GM23248 (cell line): Measurements from ENCODE around the gene SRC. TPM values are rescaled to one million over a fixed set of nuclear protein-coding genes. Genes with fewer than 3 reads are reported as not detected.
A peak's percentile ranks its signal among the peaks of the same experiment; 100 is the strongest.

Experiments
- DNase-seq: peaks from one replicate; pipeline ENCODE4 v3.0.0-alpha.2; 2015
- H2AFZ ChIP-seq: fragments of 200-600 bp; sonication (generic); 2 replicates; pipeline ENCODE4 v1.6.1; 2016; ENCODE audit warnings: antibody characterized with exemption
- H3F3A ChIP-seq: fragments of 200-600 bp; sonication (generic); 2 replicates; pipeline ENCODE4 v1.6.1; 2016; ENCODE audit warnings: mild to moderate bottlenecking, antibody characterized with exemption, mixed run types; ENCODE audit not compliant: insufficient read depth
- H3K27ac ChIP-seq: fragments of 200-600 bp; sonication (generic); 2 replicates; pipeline ENCODE4 v1.5.1; 2016; ENCODE audit warnings: mild to moderate bottlenecking
- H3K27me3 ChIP-seq: fragments of 200-600 bp; sonication (generic); replicated peaks from 2 replicates; pipeline ENCODE4 v1.6.1; 2016; ENCODE audit warnings: mild to moderate bottlenecking; ENCODE audit not compliant: insufficient read depth
- H3K36me3 ChIP-seq: fragments of 200-600 bp; sonication (generic); 2 replicates; pipeline ENCODE4 v1.6.1; 2016; ENCODE audit warnings: low read depth, mild to moderate bottlenecking
- H3K4me1 ChIP-seq: fragments of 200-600 bp; sonication (generic); 2 replicates; pipeline ENCODE4 v1.6.1; 2016; ENCODE audit warnings: mild to moderate bottlenecking; ENCODE audit not compliant: insufficient read depth
- H3K4me2 ChIP-seq: fragments of 200-600 bp; sonication (generic); one replicate; pipeline ENCODE4 v1.6.1; 2016; ENCODE audit warnings: mild to moderate bottlenecking; ENCODE audit not compliant: unreplicated experiment
- H3K4me3 ChIP-seq: fragments of 200-600 bp; sonication (generic); 2 replicates; pipeline ENCODE4 v1.5.1; 2016; ENCODE audit warnings: mild to moderate bottlenecking
- H3K79me2 ChIP-seq: fragments of 200-600 bp; sonication (generic); 2 replicates; pipeline ENCODE4 v1.6.1; 2016; ENCODE audit warnings: mild to moderate bottlenecking; ENCODE audit not compliant: insufficient read depth
- H3K9ac ChIP-seq: fragments of 200-600 bp; sonication (generic); 2 replicates; pipeline ENCODE4 v1.6.1; 2016; ENCODE audit warnings: mild to moderate bottlenecking
- H3K9me2 ChIP-seq: fragments of 200-600 bp; sonication (generic); 2 replicates; pipeline ENCODE4 v1.6.1; 2016; ENCODE audit warnings: mixed run types, mild to moderate bottlenecking, moderate library complexity; ENCODE audit not compliant: insufficient read depth
- H3K9me3 ChIP-seq: fragments of 200-600 bp; sonication (generic); one replicate; pipeline ENCODE4 v1.6.1; 2017; ENCODE audit warnings: low read depth
- H4K20me1 ChIP-seq: fragments of 200-600 bp; sonication (generic); 2 replicates; pipeline ENCODE4 v1.6.0; 2016; ENCODE audit not compliant: insufficient read depth
- EZH2 ChIP-seq: fragments of 200-600 bp; sonication (generic); IDR thresholded peaks from 2 replicates; pipeline ENCODE4 v1.6.1; 2018; ENCODE audit warnings: antibody characterized with exemption, mild to moderate bottlenecking; ENCODE audit not compliant: insufficient read depth, poor library complexity, severe bottlenecking
- EZH2phosphoT487 ChIP-seq: fragments of 200-600 bp; sonication (generic); IDR thresholded peaks from 2 replicates; pipeline ENCODE4 v1.6.1; 2018; ENCODE audit warnings: antibody characterized with exemption, moderate library complexity, mild to moderate bottlenecking, low read depth; ENCODE audit not compliant: insufficient read depth
- WGBS, 2 experiments: methylation state at CpG; one replicate each; pipeline ENCODE4 v1.1.6; 2015 to 2017; ENCODE audit warnings: low lambda C conversion rate in 2 of 2, low coverage in 1 of 2; ENCODE audit errors: missing lambda C conversion rate in 2 of 2; 5-methylcytosine and 5-hydroxymethylcytosine counted together
- in situ Hi-C: fragments of 300-500 bp; cut with MboI; formaldehyde crosslinking; loops from 2 replicates; pipeline ENCODE4 v1.15.0; 2020
- polyA plus RNA-seq: library from polyadenylated mRNA; unstranded; fragments of >200 nt; fragmentation: Nextera tagmentation; extraction: Ambion mirVana; gene quantifications from 2 replicates; pipeline ENCODE4 v1.2.1, GENCODE V29; 2016
- total RNA-seq: library from RNA; depleted of rRNA; stranded (reverse); fragments of >200 nt; shearing (Covaris generic); gene quantifications from 2 replicates; pipeline ENCODE4 v1.2.3, GENCODE V29; 2014

Gene SRC
- total and polyA plus RNA-seq, 2 experiments from 2014 or later = 17.0 to 28.6 TPM

- Histone ChIP-seq H3K9me2 (no peaks in the 10 kb centered on the region), H3K27me3 (no peaks in the 10 kb centered on the region), H3K4me2 (no peak overlapping the region), H3F3A (peaks cover 20% of the 10 kb centered on the region; the same call in 1 of the 2 replicates), H3K27ac (peak overlapping the region; percentile 40; the same call in 1 of the 2 replicates), H3K4me1 (peaks cover 24% of the 10 kb centered on the region; the same call in 1 of the 2 replicates), H3K79me2 (peaks cover 68% of the 10 kb centered on the region), H3K9me3 (no peaks in the 10 kb centered on the region), H3K36me3 (no peaks in the 10 kb centered on the region), H2AFZ (no peak overlapping the region), H4K20me1 (no peaks in the 10 kb centered on the region), H3K9ac (peak overlapping the region; percentile 22; the same call in 1 of the 2 replicates), H3K4me3 (no peak overlapping the region)
- peak; percentile 49 for DNase-seq
- in situ Hi-C loops = no loop called here
- TF ChIP-seq EZH2phosphoT487 (no peak), EZH2 (no peak)
- WGBS, 2 experiments = 49 to 52% methylated on average over 11 of the region's 11 CpGs
Observed at GRCh38 chr20:37347891-37348791, 2.2 kb downstream of the SRC start.

- TF ChIP-seq EZH2phosphoT487 (no peak), EZH2 (no peak)
- no peak overlapping the region for H3K4me2 ChIP-seq
- whole genome bisulfite sequencing, 2 experiments = 82 to 87% methylated on average over 7 of the region's 7 CpGs
- no peaks in the 10 kb centered on the region for H3K27me3 ChIP-seq
- H3K36me3 ChIP-seq = 0 out of 2 replicates have a peak, but pooled peaks cover 3% of the 10 kb centered on the region
- no peak overlapping the region for H3K4me3 ChIP-seq
- peaks cover 76% of the 10 kb centered on the region for H3K79me2 ChIP-seq
- H2AFZ ChIP-seq = no peak overlapping the region
- H3K27ac ChIP-seq = peak overlapping the region; percentile 46; the same call in 1 of the 2 replicates
- H3K9me2 ChIP-seq = no peaks in the 10 kb centered on the region
- H4K20me1 ChIP-seq = no peaks in the 10 kb centered on the region
- peaks cover 20% of the 10 kb centered on the region; the same call in 1 of the 2 replicates for H3F3A ChIP-seq
- no peak for DNase-seq
- in situ Hi-C loops = no loop called here
- no peaks in the 10 kb centered on the region for H3K9me3 ChIP-seq
- 0 out of 2 replicates have a peak overlapping the region, but pooled peaks have one; percentile 22 for H3K9ac ChIP-seq
- peaks cover 24% of the 10 kb centered on the region; the same call in 1 of the 2 replicates for H3K4me1 ChIP-seq
Observed at GRCh38 chr20:37348792-37349516, 3.0 kb downstream of the SRC start.

GRCh38 chr20:37349517-37350491 lies 3.9 kb downstream of the SRC start:
- 0 out of 2 replicates have a peak, but pooled peaks cover 4% of the 10 kb centered on the region for H3K36me3 ChIP-seq
- WGBS, 2 experiments = 50 to 54% methylated on average over 16 of the region's 16 CpGs
- H3K79me2 ChIP-seq = peaks cover 85% of the 10 kb centered on the region
- no peaks in the 10 kb centered on the region for H4K20me1 ChIP-seq
- TF ChIP-seq EZH2 (no peak), EZH2phosphoT487 (no peak)
- in situ Hi-C loops = no loop called here
- H3K27me3 ChIP-seq = no peaks in the 10 kb centered on the region
- peaks cover 24% of the 10 kb centered on the region; the same call in 1 of the 2 replicates for H3K4me1 ChIP-seq
- H2AFZ ChIP-seq = no peak overlapping the region
- peak; percentile 71 for DNase-seq
- no peaks in the 10 kb centered on the region for H3K9me2 ChIP-seq
- no peak overlapping the region for H3K4me2 ChIP-seq
- peaks cover 20% of the 10 kb centered on the region; the same call in 1 of the 2 replicates for H3F3A ChIP-seq
- H3K9ac ChIP-seq = no peak overlapping the region
- H3K4me3 ChIP-seq = no peak overlapping the region
- H3K27ac ChIP-seq = peak overlapping the region; percentile 46
- H3K9me3 ChIP-seq = no peaks in the 10 kb centered on the region
